ENCODE data around the gene ARID2. TPM values are rescaled to one million over a fixed set of nuclear protein-coding genes. Genes with fewer than 3 reads are reported as not detected.

ARID2 gene
- total and polyA plus RNA-seq, 2 donors (not counting 1 experiment from before 2014, with no cell fraction given) = 5.0 to 49.2 TPM

DNA sequence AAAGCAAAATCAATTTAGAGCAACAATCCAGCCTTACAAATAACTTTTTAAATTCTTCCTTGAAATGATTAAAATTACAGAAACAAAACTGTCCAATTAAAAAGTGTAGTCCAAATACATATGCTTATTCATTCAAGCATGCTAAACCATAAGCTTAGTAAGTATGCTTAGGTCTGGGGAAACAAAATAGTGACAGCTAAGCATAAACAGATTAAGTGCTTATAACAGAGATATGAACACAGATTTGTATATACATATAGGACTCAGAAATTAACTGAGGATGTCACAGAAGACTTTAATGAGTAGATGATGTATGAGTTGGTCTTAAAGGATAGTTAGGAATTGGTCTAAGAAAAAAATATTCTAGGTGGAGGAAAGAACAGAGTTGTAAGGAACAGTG, 219.0 kb downstream of the ARID2 start:
- Histone ChIP-seq H3K27me3 (replicated peaks in 1 of 4; ENCODE audit: control extremely low read depth in 1 of 4, control insufficient read depth in 3 of 4, insufficient read depth in 4 of 4, low read length in 3 of 4) (no peaks in the 10 kb centered on the region), H4K20me1 (ENCODE audit: control insufficient read depth, insufficient read depth, low read length, poor library complexity, severe bottlenecking) (peaks cover 8% of the 10 kb centered on the region), H3K4me2 (replicated peaks; ENCODE audit: low read depth, low read length, poor library complexity, severe bottlenecking) (no peak overlapping the region), H3K36me3 (replicated peaks in 1 of 2; ENCODE audit: control extremely low read depth in 1 of 2, control insufficient read depth in 1 of 2, extremely low read depth in 1 of 2, insufficient read depth in 2 of 2, low read length in 1 of 2) (peaks cover 23 to 74% of the 10 kb centered on the region in 2 experiments), H3K9me3 (ENCODE audit: control extremely low read depth in 1 of 3, control insufficient read depth in 2 of 3, insufficient read depth in 1 of 3, low read length in 2 of 3) (no peaks in the 10 kb centered on the region), H3K27ac (ENCODE audit: low read length in 2 of 2) (no peak overlapping the region), H3K79me2 (ENCODE audit: control insufficient read depth, insufficient read depth, low read length) (peaks cover 9% of the 10 kb centered on the region), H3K4me3 (ENCODE audit: control extremely low read depth in 1 of 5, extremely low read depth in 1 of 5, insufficient read depth in 1 of 5, low read depth in 2 of 5, low read length in 4 of 5) (no peak overlapping the region), H2AFZ (ENCODE audit: insufficient read depth, low read depth, low read length, poor library complexity, severe bottlenecking) (no peak overlapping the region), H3K9ac (ENCODE audit: low read length) (no peak overlapping the region), H3K4me1 (ENCODE audit: control insufficient read depth in 2 of 2, insufficient read depth in 2 of 2, low read length in 2 of 2) (no peaks in the 10 kb centered on the region)
- Mint-ChIP-seq H3K27me3 (no peaks in the 10 kb centered on the region), H3K4me3 (no peak overlapping the region), H3K4me1 (peaks cover 1% of the 10 kb centered on the region), H3K9me3 (ENCODE audit: insufficient read depth) (no peaks in the 10 kb centered on the region), H3K27ac (no peak overlapping the region)
- no peak for ATAC-seq (ENCODE audit: low read depth)
- ChIA-PET POLR2A (no interaction called here), CTCF (interaction anchor here (1.3 kb wide), 1 partner anchor 10 kb away, joined by 3 read pairs; no protein-coding TSS in a partner anchor)
- no peak for DNase-seq
- intact Hi-C loops (cut with micrococcal nuclease) = loop anchor here (5.0 to 10.0 kb wide), 2 partner anchors 39 to 404 kb away; no protein-coding TSS in a partner anchor
- TF ChIP-seq CTCF (IDR thresholded peaks at IDR 0.05) (no peak), EZH2 (IDR thresholded peaks at IDR 0.05; ENCODE audit: borderline replicate concordance, insufficient read depth, low read depth, low read length, poor library complexity, severe bottlenecking) (no peak)

Small RNA genes lying within 50 kb of the gene (small RNA-seq; reads per million reads assigned to genes)
- not detected for gene RN7SL246P (ENCODE audit: insufficient read length, low read depth, low replicate concordance)

All from B cell (primary cell).